NCI-H524 (cell line): Measurements from ENCODE around the gene PRKCE.
A peak's percentile ranks its signal among the peaks of the same experiment; 100 is the strongest.

Experiments
- DNase-seq, 2 experiments: peaks; one replicate each; lab custom pipeline; 2025; lab: John Stamatoyannopoulos, UW

PRKCE gene

GRCh38 chr2:45809205-45809604 lies 157.7 kb downstream of the PRKCE start:
- DNase-seq: no peak

DNA sequence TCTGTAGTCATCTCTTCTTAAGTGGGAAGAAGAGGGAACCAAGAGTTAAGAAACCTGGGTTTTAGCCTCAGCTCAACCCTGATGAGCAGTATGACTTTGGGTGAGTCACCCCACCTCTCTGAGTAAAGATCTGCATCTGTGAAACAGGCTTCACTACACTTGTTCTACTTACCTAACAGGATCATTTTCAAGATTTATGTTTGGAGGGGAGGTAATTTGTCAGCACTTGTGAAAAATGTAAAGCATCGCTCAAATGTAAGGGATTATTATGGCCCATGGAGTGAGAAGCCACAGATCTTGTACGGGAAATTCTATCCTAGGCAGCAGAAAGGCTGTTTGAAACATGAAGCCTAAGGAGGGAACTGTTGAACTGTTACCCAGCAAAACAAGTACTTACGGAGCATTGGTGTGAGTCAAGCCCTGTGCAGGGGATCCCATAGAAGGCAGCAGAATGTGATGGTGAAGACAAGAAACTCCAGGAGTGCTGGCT lies 160.6 kb downstream of the PRKCE start:
- DNase-seq: peak; percentile 70 to 91

DNA sequence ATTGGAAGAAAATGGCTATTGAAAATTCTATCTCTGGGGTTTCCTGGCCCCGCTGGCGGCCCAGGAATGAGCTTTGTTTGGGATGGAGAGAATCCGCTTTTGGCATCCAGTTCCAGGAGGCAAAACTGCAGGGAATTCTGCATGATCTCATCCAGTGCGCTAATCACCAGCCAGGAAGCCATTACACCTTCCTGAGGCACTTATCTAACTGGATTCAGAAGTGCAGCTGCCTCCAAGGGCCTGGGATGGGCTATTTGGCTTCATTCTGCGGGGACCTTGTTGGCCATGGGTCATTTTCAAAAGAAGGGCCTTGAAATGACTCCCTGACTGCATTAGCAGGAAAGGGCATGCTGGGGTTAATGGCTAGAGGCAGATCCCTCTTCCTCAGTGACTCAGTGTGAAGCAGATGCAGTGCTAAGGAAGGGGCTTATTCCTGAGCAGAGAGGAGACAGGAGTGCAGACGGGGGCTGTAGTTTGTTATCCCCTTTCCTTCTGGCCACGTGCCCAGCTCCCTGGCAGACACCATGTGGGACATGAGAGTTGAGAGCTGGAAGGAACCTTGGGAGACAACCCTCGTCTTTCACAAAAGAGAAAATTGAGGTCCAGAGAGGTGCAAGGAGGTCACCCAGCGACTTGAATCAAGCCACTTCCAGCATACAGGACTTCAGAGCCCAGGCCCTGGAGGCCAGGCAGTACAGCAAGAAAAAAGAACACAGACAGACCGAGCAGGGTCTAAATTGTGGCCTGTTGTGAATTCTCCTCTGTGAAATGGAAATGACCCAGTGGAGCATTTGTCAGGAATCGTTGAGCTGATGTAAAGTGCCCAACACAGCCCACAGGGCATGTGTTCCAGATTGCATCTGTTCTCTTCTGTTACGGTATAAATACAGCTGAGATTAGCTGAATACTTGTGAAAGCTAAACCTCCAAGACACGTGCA lies 161.8 kb downstream of the PRKCE start:
- peak; percentile 94 to 96 for DNase-seq

DNA sequence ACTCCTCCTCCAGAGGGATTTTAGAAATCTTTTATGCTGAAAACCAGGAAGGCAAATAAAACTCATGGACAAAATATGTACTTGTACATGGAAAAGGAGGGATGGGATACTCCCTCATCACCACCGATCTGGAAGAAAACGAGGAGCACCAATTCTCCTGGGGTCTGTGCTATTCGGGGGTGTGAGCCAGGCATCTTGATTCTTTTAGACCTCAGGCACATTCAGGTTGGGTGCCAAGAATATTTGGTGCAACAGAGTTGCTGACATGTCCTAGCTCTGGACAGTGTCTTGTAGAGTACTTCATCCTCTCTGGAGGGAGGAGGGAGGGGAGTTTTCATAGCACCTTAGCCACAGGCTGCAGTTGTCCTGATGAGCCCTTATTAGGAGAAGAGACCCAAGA lies 163.0 kb downstream of the PRKCE start:
- no peak for DNase-seq

DNA sequence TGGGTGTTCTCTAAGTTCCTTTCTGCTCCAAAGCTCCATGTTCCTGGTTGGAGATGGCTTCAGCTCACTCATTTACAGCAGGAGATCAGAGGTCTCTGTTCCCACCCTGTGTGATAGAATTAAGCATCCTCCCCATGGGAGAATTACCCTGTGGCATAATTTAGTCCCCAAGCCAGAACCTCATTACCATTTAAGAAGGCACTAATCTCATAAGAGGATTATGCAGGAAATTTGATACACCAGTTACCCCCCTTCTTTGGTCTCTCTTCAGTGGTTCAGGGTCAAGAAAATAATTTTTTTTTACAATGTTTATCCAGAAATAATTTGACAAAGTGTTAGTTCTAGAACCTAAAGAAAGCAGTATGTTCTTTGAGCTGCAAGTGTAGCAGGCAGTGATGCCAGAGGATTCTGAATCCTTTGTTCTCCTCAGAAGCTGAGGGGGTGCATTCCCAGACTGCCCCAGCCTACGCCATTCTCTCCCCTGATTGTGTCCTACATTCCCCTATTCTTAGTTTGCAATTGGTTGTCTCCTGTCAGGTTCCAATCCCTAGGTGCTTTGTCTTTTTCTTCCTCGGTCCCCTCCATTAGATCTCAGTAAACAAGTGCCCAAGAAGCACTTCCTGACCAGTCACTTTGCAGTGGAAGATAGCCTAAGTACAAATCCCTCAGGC lies 163.6 kb downstream of the PRKCE start:
- peak; percentile 91 to 98 for DNase-seq

DNA sequence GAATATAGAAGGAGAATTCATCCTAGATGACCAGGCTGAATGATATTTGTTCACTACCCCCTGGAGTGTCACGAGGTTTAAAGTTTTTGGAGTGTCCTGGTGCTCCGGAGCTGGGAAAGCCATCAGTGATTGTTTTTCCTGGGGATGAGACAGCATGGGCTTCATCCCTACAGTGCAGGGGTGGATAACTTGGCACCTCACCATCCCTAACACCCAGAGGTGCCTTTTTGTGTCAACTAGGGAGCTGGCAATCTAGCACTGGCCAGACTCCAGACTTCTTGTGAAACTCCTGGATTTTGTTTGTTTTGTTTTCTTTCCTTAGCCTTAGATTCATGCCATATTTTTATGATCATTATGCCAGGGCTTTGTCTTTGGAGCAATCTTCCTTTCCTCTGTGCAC lies 164.8 kb downstream of the PRKCE start:
- DNase-seq: no peak

DNA sequence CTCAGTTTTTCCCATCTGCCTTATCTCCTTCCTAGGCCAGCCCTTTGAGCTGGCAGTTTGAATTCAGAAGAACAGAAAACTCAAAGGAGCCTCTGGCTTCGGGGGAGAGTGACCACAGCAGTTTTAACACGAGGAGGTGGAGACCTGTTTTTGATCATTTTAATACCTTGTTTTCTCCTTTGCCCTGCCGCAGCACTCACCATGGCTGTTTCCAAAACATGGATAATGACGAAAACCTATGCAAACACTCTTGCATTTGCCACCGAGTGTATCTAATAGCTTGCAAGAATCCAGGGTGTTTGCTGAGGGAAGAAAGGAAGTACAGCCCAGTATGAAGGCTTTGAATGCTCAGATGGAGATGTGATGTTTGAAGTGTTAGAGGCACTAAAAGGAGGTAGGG lies 167.1 kb downstream of the PRKCE start:
- DNase-seq: no peak

DNA sequence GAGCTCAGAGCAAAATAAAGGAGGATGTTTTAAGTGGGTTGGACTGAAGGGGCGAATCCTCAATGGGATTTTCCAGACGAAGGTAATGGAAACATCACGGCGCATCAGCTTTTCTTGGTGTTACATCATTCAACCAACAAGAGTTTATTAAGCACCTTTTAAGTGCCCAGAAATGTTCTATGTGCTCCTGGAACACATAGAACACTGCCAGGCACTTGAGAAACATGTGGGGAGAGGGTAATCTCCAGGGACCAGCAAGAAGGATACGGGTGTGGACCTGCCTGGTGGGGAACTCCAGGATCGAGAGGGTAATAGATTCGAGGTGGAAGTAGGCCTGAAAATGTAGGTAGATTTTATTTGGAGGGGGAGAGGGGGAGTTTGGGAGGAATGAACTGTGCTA lies 168.6 kb downstream of the PRKCE start:
- DNase-seq: peak in 1 of 2 experiments; percentile 5

GRCh38 chr2:45821558-45822271 lies 170.2 kb downstream of the PRKCE start:
- DNase-seq: peak in 1 of 2 experiments; percentile 28

DNA sequence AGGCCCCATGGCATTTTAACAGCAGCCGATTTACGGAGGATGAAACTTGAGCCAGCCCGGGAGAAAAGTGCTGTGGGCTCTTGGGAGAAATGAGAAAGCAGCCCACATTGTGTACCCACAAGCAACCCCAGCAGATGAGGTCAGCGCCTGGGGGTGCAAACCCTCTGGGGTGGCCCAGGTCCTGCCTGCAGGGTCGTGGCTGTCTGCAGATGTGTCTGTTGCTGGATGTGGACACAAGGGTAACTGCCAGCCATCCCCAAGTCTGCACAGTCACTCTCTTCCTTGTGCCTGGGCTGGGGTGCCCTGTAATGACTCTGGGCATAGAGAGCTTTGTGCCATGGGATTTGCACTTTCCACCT lies 170.8 kb downstream of the PRKCE start:
- no peak for DNase-seq

DNA sequence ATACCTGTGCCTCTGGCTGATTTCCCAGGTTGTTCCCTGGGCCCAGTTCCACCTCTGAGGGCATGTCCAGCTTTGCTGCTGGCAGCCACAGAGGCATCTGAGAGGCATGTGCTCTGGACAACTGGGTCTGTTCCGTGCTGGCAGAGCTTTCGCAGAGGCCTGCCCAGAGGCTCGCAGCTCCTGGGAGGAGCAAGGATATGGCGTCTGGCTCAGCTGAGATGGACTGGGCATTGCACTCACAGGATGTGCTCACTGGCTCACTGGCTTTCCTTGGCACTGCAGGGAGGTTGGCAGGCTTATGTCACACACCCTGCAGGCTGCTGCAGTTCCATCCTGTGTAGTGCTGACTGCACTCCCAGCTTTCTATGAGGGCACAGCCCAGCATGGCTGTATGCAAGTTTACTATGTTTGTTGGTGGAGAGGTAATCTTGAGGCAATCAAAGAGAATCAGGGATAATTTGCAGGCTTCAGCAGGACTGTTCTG lies 172.3 kb downstream of the PRKCE start:
- no peak for DNase-seq

DNA sequence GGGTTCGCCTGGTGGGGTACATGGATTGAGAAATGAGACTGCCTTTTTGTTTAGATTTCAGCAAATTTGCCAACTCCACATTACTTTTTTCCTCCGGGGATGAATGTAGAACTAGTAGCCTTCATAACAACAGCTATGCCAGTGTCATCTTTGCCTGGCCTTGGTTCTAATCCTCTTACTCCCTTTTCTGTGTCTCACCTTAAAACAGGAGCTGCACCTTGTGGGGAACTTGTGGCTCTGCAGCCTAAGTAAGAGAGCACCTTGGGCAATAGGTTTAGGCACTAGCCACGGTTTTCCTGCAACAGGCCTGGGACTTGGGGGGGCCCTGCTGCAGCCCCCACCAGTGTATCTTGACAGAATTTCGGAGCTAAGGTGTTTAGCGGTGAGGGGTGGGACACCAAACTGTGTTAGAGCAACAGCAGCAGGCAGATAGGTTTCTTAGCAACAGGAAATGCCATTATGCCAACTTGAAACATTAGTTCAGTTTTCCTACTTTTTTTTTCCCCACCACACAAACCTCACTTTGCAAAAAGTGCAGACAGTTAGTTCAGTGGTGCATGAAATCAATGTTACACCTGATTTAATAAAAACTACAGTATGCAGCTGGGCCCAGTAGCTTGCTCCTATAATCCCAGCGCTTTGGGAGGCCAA lies 173.7 kb downstream of the PRKCE start:
- DNase-seq: no peak

GRCh38 chr2:45826460-45826859 lies 175.0 kb downstream of the PRKCE start:
- no peak for DNase-seq

- DNase-seq: no peak
Measured at GRCh38 chr2:45826884-45827635, 175.6 kb downstream of the PRKCE start.

DNA sequence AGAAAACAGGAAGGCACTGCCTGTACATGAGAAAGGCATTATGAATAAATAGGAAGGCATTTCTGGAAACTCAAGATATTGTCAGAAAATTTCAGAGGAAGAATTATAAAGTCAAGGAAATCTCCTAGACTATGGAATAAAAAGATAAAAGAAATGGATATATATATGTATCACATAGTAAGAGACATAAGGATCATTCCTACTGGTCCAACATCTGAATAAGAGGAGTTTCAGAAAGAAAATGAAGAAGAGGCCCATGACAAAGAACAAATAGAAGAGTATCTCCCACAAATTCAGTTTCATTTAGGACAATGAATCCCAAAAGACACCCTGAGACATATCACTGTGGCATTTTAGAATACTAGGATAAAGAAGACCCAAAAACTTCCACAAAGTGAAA lies 178.8 kb downstream of the PRKCE start:
- no peak for DNase-seq

DNA sequence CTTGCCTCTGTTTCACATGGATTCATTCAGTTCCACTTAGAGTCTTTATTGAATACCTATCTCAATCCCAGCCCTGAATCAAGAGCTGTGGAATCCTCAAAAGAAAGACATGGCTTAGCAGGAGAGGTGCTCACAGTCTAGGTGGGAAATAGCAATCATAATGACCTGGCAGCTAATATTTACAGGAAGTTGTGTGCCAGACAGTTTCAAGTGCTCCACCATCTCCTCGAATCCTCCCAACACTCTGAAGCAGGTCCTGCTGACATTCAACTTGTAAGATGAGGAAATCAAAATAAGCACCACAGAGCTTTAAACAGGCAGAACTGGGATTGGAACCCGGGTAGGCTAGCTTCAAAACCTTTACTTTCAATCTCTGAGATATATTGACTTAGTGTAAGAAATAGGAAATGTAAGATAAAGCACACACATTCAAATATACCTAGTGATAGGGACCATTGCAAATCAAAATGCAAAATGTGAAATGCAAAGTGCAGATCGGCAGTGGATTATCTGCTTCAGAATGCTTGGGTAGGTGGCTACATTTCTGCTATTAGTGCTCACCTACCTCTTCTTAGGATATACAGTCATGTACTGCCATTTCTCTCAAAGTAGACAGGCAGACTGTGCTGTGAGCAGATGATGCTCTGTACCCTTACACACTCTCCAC lies 182.0 kb downstream of the PRKCE start:
- DNase-seq: no peak

DNA sequence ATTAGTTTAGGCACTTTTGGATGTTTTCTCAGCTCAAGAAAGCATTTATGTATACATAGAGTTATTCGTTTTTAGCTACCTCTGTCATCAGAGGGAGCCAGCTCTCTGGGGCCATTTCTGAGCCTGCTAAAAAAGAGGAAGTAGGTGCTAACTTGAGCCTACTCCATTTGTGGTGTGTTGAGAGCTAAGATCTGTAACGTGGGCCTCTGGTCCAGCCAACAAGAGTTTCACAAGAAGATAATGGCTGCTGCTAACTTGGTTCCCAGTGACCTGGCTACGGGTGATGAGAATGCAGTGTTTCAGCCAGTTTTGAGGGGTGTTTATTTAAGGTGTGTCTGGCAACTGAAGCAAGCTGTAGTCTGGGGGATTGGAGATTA lies 182.5 kb downstream of the PRKCE start:
- DNase-seq: no peak

DNA sequence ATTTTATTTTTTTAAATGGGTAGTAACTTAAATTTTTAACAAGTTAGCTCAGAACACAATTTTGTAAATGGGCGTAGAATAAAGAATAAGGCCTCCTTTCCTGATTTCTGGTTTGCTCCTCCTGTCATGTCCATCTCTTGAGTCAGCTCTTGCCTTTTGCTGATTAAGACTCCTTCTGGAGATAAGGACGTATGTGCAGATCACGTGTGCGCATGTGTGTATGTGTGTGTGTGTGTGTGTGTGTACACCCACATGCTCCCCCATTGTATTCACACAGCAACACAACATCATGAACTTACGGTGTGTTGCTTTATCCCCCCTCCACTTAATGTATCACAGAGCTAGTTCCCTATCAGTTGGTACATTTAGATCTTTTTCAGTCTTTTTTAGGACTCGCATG lies 182.9 kb downstream of the PRKCE start:
- DNase-seq: no peak

DNA sequence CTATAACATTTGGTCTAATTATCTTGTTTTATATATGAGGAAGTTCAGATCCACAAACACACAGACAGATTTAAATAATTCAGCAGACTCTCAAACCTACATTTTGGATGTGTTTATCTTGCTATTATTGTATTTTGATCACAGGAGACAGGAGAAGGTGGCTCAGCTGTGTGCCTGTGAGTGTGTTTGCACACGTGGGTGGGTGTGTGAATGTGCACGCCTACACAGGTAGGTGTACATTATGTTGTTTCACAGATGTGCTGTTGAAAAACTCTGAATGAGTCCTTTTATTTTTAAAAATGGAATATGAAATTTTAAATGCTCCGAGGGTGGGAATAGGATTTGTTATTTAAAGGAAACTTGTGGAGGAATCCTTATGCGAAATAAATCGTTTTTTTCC lies 183.4 kb downstream of the PRKCE start:
- DNase-seq: no peak

- DNase-seq: peak in 1 of 2 experiments; percentile 40
Measured at GRCh38 chr2:45836316-45836715, 184.8 kb downstream of the PRKCE start.

DNA sequence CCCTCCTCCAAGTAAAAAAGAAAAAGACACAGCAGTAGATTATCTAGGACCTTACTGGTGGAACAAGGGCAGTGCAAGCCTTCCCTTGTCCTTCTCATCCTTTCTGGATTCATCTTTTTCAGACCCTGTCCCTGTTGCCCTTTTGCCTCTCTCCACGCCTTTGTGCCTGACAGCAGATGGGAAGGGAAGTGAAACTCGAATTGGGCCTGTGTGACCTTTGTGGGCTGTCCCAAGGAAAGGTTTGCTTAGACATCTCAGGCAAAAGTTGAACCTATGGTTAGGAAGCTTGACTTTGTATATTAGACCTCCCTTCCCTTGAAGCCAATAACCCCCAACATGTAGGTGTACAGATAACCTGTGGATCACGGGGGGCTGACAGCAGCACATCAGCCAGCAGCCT lies 185.3 kb downstream of the PRKCE start:
- DNase-seq: no peak
